GM12878 (cell line): ENCODE results near the gene FOXF1. TPM values are rescaled to one million over a fixed set of nuclear protein-coding genes. Genes with fewer than 3 reads are reported as not detected.

Experiments used
- ATAC-seq: fragments of 200-7000 bp; cut with Tn5 transposase; 3 replicates; pipeline ENCODE4 v1.9.1; 2020; ENCODE audit warnings: mild to moderate bottlenecking, moderate library complexity
- BruUV-seq: library from RNA; stranded (reverse); fragments of 400-500 nt; replicated peaks from 2 replicates; lab custom pipeline; 2021; lab: Mats Ljungman, UMichigan
- CTCF ChIA-PET: fragments of 300-600 bp; sonication (Branson Sonifier 250); formaldehyde crosslinking; extraction: SDS; loops from one replicate; lab custom pipeline; 2021; ENCODE audit warnings: inconsistent platforms; lab: Yijun Ruan, JAX
- POLR2A ChIA-PET: fragments of 350-600 bp; formaldehyde crosslinking; extraction: SDS; loops from one replicate; lab custom pipeline; 2021; ENCODE audit warnings: inconsistent platforms; lab: Charles Lee
- RAD21 ChIA-PET: fragments of 300-600 bp; sonication (Branson Sonifier 250); formaldehyde crosslinking; loops from one replicate; lab custom pipeline; 2023; ENCODE audit warnings: antibody characterized with exemption; ENCODE audit not compliant: unreplicated experiment; lab: Charles Lee
- SMC1A ChIA-PET: fragments of 300-600 bp; sonication (Branson Sonifier 250); formaldehyde crosslinking; loops from one replicate; lab custom pipeline; 2023; ENCODE audit not compliant: unreplicated experiment, uncharacterized antibody; lab: Charles Lee
- DNase-seq: peaks from one replicate; pipeline ENCODE4 v3.0.0-alpha.2; 2011; ENCODE audit warnings: low read depth, low spot score
- FAIRE-seq: peaks from 3 replicates; lab custom pipeline; 2011; peaks lifted over from hg19 to GRCh38; lab: Jason Lieb, UNC
- H2AFZ ChIP-seq: 2 replicates; pipeline ENCODE4 v1.6.0; 2011; ENCODE audit warnings: low read depth, low read length, control low read depth; ENCODE audit not compliant: control insufficient read depth
- H3K27ac ChIP-seq: 2 replicates; pipeline ENCODE4 v1.5.1; 2011; ENCODE audit warnings: control low read depth; ENCODE audit not compliant: control insufficient read depth, insufficient read depth
- H3K27me3 ChIP-seq, 2 experiments: replicated peaks in 1 of 2; 2 replicates each; pipeline versions ENCODE4 v1.6.0 to v1.6.1; 2011; ENCODE audit warnings: low read length in 1 of 2; ENCODE audit not compliant: control insufficient read depth in 2 of 2, insufficient read depth in 2 of 2
- H3K36me3 ChIP-seq, 2 experiments: 2 replicates each; pipeline ENCODE4 v1.5.1; 2011; ENCODE audit warnings: low read length in 1 of 2; ENCODE audit not compliant: control insufficient read depth in 2 of 2, insufficient read depth in 2 of 2
- H3K4me1 ChIP-seq: 2 replicates; pipeline ENCODE4 v1.6.1; 2011; ENCODE audit warnings: mild to moderate bottlenecking, low read length, moderate library complexity, mixed read lengths; ENCODE audit not compliant: control insufficient read depth, insufficient read depth
- H3K4me2 ChIP-seq: 2 replicates; pipeline ENCODE4 v1.6.0; 2011; ENCODE audit warnings: control low read depth; ENCODE audit not compliant: control insufficient read depth, insufficient read depth
- H3K4me3 ChIP-seq: fragments of 200-600 bp; sonication (generic); 2 replicates; pipeline ENCODE4 v1.5.1; 2016
- H3K79me2 ChIP-seq: 2 replicates; pipeline ENCODE4 v1.6.0; 2011; ENCODE audit warnings: low read length; ENCODE audit not compliant: control insufficient read depth, insufficient read depth
- H3K9ac ChIP-seq: 2 replicates; pipeline ENCODE4 v1.8.0; 2011; ENCODE audit warnings: low read length, control low read depth, mixed read lengths; ENCODE audit not compliant: control insufficient read depth, insufficient read depth
- H3K9me3 ChIP-seq: replicated peaks from 3 replicates; pipeline ENCODE4 v1.5.1; 2011; ENCODE audit warnings: mild to moderate bottlenecking, low read length; ENCODE audit not compliant: control insufficient read depth, insufficient read depth
- H4K20me1 ChIP-seq: 2 replicates; pipeline ENCODE4 v1.6.0; 2011; ENCODE audit not compliant: control insufficient read depth, insufficient read depth
- CREM ChIP-seq: IDR thresholded peaks from 2 replicates; pipeline ENCODE4 v1.6.1; 2014; ENCODE audit warnings: antibody characterized with exemption, low read depth
- EED ChIP-seq: sonication (generic); IDR thresholded peaks from 2 replicates; pipeline ENCODE4 v1.6.1; 2016; ENCODE audit warnings: antibody characterized with exemption, low read depth
- FOXM1 ChIP-seq: IDR thresholded peaks from 2 replicates; pipeline ENCODE4 v1.6.1; 2012; ENCODE audit warnings: low read depth, mild to moderate bottlenecking, inconsistent platforms, low read length, moderate library complexity
- KAT2A ChIP-seq: conservative IDR thresholded peaks from 2 replicates; pipeline ENCODE4 v1.6.1; 2011; ENCODE audit warnings: low read depth, low read length; ENCODE audit not compliant: control insufficient read depth
- KDM1A ChIP-seq: fragments of 200-600 bp; sonication (generic); IDR thresholded peaks from 2 replicates; pipeline ENCODE4 v1.6.1; 2016; ENCODE audit warnings: borderline replicate concordance
- MEF2A ChIP-seq: IDR thresholded peaks from 2 replicates; pipeline ENCODE4 v1.6.1; 2011; ENCODE audit warnings: low read depth, mild to moderate bottlenecking, low read length, moderate library complexity; ENCODE audit not compliant: insufficient read depth
- NFYB ChIP-seq: IDR thresholded peaks from 2 replicates; pipeline ENCODE4 v1.6.1; 2011; ENCODE audit warnings: low read depth, mild to moderate bottlenecking, low read length, improper control_type of control experiment, moderate library complexity; ENCODE audit not compliant: insufficient read depth
- RUNX3 ChIP-seq: IDR thresholded peaks from 2 replicates; pipeline ENCODE4 v1.6.1; 2012; ENCODE audit warnings: low read length, inconsistent platforms
- TBL1XR1 ChIP-seq: IDR thresholded peaks from 2 replicates; pipeline ENCODE4 v1.6.1; 2012; ENCODE audit warnings: low read depth, low read length, improper control_type of control experiment
- WRNIP1 ChIP-seq: IDR thresholded peaks from 2 replicates; pipeline ENCODE4 v1.6.1; 2011; ENCODE audit warnings: low read depth, low read length, improper control_type of control experiment, borderline replicate concordance
- WGBS: methylation state at CpG from one replicate; pipeline ENCODE4 v1.1.6; 2016; ENCODE audit warnings: low lambda C conversion rate; ENCODE audit not compliant: insufficient replicate concordance, insufficient coverage; ENCODE audit errors: missing lambda C conversion rate; 5-methylcytosine and 5-hydroxymethylcytosine counted together
- in situ Hi-C: fragments of 300-500 bp; cut with MboI; formaldehyde crosslinking; loops from 9 replicates; pipeline ENCODE4 v1.14.3; 2018; ENCODE audit warnings: mixed read lengths
- intact Hi-C: fragments of 100-400 bp; cut with micrococcal nuclease; formaldehyde crosslinking; loops from one replicate; pipeline ENCODE4 v1.14.2; 2022; ENCODE audit not compliant: unreplicated experiment
- polyA plus RNA-seq, 11 experiments: library from polyadenylated mRNA; depleted of rRNA in 4 of 11; unstranded in 6 of 11; stranded (reverse) in 5 of 11; fragments of >200 nt; fragmentation: Nextera tagmentation in 4 of 11; fragmentation: Illumina TruSeq in 1 of 11; extraction: Ambion mirVana in 4 of 11; extraction: Trizol in 1 of 11; gene quantifications; 1 replicate in 1 of 11; 2 replicates in 10 of 11; pipeline versions ENCODE4 v1.2.1 to v1.2.3, GENCODE V29; 2011 to 2016; ENCODE audit warnings: inconsistent platforms in 2 of 11, missing spikeins in 2 of 11, low read depth in 1 of 11
- total RNA-seq, 4 experiments: library from RNA; depleted of rRNA in 3 of 4; stranded (reverse); fragments of >200 nt in 3 of 4; fragmentation: Illumina TruSeq in 1 of 4; extraction: Trizol in 1 of 4; gene quantifications; 2 replicates each; pipeline versions ENCODE4 v1.2.1 to v1.2.3, GENCODE V29; 2013 to 2021
- TF ChIP-seq, protein P1 (sequence below): fragments of 450-650 bp; IDR thresholded peaks from 2 replicates; pipeline ENCODE4 v1.6.1; 2017; ENCODE audit warnings: mild to moderate bottlenecking, low read depth, inconsistent platforms; ENCODE audit not compliant: poor library complexity, severe bottlenecking
- TF ChIP-seq, protein P2 (sequence below): fragments of 150-350 bp; IDR thresholded peaks from 2 replicates; pipeline ENCODE4 v1.6.1; 2016; ENCODE audit warnings: low read depth, low read length
- TF ChIP-seq, protein P3 (sequence below): fragments of 450-650 bp; IDR thresholded peaks from 2 replicates; pipeline ENCODE4 v1.6.1; 2017; ENCODE audit warnings: mild to moderate bottlenecking, moderate library complexity

The FOXF1 gene
- total and polyA plus RNA-seq, 10 of the 15 experiments (the other 5 are each of a cell fraction or from before 2014, with no cell fraction given), result 0.01 TPM; not detected in 9

DNA sequence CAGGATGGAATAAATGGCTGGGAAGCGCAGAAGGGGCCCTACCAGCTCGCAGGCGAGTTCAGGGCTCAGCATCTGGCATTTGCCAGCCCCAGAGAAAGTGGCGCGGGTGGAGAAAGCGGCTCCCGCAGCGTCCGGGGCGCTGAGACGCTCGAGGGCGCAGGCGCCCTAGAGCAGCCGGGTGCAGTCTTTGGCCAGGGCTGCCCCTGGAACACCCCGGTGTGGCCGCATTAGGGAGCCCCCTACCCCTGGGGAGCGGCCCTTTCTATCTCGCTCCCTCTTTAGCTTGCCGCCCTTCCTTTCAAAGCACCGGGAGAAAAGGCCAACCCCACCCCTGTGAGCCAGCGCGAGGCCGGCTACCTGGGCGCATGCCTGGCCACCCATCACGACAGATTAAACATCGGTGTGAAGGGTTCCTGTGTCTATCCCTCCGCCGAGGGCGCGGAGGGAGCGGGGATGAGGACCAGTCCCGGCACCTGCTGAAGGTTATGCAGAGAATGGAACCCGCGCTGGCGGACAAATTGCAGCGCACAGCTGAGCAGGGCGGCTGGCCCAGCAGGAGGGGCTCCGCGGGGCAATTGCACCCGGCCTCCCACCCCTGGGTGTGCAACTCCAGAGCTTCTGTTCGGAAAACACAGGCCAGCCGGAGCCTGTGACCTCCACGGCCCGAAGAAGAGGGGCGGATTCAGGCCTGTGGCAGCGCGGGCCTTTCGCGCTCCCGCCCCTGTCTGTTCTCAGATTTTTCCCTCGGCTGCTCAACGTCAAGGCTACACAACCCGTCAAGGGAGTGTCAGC is 15.6 kb upstream of the FOXF1 start:
- intact Hi-C loops, result no loop called here
- no peak for DNase-seq
- H3K36me3 ChIP-seq, result no peaks in the 10 kb centered on the region
- FAIRE-seq, result no peak
- peaks cover 13% of the 10 kb centered on the region in 2 experiments for H3K27me3 ChIP-seq
- SMC1A ChIA-PET, result no interaction called here
- H3K9ac ChIP-seq, result no peak overlapping the region
- no peak overlapping the region for H2AFZ ChIP-seq
- in situ Hi-C loops, result no loop called here
- WGBS, result 62% methylated on average over 53 of the region's 54 CpGs
- H3K9me3 ChIP-seq, result no peaks in the 10 kb centered on the region
- H4K20me1 ChIP-seq, result no peaks in the 10 kb centered on the region
- H3K79me2 ChIP-seq, result no peaks in the 10 kb centered on the region
- CTCF ChIA-PET, result no interaction called here
- H3K4me3 ChIP-seq, result no peak overlapping the region
- no peak overlapping the region for H3K27ac ChIP-seq
- ATAC-seq, result no peak
- no TSS peak for BruUV-seq
- H3K4me1 ChIP-seq, result no peaks in the 10 kb centered on the region
- TF ChIP-seq, protein P1, sequence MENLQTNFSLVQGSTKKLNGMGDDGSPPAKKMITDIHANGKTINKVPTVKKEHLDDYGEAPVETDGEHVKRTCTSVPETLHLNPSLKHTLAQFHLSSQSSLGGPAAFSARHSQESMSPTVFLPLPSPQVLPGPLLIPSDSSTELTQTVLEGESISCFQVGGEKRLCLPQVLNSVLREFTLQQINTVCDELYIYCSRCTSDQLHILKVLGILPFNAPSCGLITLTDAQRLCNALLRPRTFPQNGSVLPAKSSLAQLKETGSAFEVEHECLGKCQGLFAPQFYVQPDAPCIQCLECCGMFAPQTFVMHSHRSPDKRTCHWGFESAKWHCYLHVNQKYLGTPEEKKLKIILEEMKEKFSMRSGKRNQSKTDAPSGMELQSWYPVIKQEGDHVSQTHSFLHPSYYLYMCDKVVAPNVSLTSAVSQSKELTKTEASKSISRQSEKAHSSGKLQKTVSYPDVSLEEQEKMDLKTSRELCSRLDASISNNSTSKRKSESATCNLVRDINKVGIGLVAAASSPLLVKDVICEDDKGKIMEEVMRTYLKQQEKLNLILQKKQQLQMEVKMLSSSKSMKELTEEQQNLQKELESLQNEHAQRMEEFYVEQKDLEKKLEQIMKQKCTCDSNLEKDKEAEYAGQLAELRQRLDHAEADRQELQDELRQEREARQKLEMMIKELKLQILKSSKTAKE, result no peak
- TF ChIP-seq FOXM1 (no peak), MEF2A (no peak), NFYB (no peak), EED (no peak), TBL1XR1 (no peak), CREM (no peak), KDM1A (no peak), KAT2A (no peak), WRNIP1 (no peak), RUNX3 (no peak)
- TF ChIP-seq, protein P2, sequence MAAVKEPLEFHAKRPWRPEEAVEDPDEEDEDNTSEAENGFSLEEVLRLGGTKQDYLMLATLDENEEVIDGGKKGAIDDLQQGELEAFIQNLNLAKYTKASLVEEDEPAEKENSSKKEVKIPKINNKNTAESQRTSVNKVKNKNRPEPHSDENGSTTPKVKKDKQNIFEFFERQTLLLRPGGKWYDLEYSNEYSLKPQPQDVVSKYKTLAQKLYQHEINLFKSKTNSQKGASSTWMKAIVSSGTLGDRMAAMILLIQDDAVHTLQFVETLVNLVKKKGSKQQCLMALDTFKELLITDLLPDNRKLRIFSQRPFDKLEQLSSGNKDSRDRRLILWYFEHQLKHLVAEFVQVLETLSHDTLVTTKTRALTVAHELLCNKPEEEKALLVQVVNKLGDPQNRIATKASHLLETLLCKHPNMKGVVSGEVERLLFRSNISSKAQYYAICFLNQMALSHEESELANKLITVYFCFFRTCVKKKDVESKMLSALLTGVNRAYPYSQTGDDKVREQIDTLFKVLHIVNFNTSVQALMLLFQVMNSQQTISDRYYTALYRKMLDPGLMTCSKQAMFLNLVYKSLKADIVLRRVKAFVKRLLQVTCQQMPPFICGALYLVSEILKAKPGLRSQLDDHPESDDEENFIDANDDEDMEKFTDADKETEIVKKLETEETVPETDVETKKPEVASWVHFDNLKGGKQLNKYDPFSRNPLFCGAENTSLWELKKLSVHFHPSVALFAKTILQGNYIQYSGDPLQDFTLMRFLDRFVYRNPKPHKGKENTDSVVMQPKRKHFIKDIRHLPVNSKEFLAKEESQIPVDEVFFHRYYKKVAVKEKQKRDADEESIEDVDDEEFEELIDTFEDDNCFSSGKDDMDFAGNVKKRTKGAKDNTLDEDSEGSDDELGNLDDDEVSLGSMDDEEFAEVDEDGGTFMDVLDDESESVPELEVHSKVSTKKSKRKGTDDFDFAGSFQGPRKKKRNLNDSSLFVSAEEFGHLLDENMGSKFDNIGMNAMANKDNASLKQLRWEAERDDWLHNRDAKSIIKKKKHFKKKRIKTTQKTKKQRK, result no peak
- TF ChIP-seq, protein P3, sequence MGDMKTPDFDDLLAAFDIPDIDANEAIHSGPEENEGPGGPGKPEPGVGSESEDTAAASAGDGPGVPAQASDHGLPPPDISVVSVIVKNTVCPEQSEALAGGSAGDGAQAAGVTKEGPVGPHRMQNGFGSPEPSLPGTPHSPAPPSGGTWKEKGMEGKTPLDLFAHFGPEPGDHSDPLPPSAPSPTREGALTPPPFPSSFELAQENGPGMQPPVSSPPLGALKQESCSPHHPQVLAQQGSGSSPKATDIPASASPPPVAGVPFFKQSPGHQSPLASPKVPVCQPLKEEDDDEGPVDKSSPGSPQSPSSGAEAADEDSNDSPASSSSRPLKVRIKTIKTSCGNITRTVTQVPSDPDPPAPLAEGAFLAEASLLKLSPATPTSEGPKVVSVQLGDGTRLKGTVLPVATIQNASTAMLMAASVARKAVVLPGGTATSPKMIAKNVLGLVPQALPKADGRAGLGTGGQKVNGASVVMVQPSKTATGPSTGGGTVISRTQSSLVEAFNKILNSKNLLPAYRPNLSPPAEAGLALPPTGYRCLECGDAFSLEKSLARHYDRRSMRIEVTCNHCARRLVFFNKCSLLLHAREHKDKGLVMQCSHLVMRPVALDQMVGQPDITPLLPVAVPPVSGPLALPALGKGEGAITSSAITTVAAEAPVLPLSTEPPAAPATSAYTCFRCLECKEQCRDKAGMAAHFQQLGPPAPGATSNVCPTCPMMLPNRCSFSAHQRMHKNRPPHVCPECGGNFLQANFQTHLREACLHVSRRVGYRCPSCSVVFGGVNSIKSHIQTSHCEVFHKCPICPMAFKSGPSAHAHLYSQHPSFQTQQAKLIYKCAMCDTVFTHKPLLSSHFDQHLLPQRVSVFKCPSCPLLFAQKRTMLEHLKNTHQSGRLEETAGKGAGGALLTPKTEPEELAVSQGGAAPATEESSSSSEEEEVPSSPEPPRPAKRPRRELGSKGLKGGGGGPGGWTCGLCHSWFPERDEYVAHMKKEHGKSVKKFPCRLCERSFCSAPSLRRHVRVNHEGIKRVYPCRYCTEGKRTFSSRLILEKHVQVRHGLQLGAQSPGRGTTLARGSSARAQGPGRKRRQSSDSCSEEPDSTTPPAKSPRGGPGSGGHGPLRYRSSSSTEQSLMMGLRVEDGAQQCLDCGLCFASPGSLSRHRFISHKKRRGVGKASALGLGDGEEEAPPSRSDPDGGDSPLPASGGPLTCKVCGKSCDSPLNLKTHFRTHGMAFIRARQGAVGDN, result no peak
- TF ChIP-seq, all 136 proteins: peak for 0
- H3K4me2 ChIP-seq, result no peak overlapping the region
- POLR2A ChIA-PET, result no interaction called here
- RAD21 ChIA-PET, result no interaction called here
